ENCODE results near the gene RPRD2. TPM values are rescaled to one million over a fixed set of nuclear protein-coding genes. Genes with fewer than 3 reads are reported as not detected.
A peak's percentile ranks its signal among the peaks of the same experiment; 100 is the strongest.

The RPRD2 gene
- total and polyA plus RNA-seq, 4 donors: 5.4 to 9.7 (median 8.0) TPM

DNA sequence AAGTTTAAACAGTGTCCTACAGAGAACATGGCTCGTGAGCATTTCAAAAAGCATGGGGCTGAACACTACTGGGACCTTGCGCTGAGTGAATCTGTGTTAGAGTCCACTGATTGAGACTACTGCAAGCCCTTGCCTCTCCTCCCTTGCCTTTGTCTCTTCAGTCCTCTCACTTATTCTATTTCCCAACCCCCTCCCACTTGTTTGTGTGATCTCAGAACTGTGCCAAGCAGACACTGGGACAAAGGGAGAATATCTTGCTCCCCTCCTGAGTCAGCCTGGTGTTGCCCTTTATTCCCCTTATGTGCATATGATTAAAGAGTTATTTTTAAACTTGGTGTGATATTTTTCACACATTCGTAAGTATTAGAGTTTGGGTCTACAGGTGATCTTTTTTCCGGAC is 11.1 kb upstream of the RPRD2 start:
- Histone ChIP-seq H3K36me3 (ENCODE audit: control insufficient read depth in 4 of 4, insufficient read depth in 3 of 4, low read depth in 1 of 4, low read length in 3 of 4) (peaks cover 11 to 48% (median 27%) of the 10 kb centered on the region in 4 donors), H3K9ac (ENCODE audit: low read depth in 1 of 2, low read length in 2 of 2) (no peak overlapping the region), H3K27me3 (ENCODE audit: control insufficient read depth in 4 of 4, insufficient read depth in 4 of 4, low read length in 3 of 4) (no peaks in the 10 kb centered on the region), H3K4me3 (ENCODE audit: low read depth in 1 of 3, low read length in 3 of 3) (no peak overlapping the region), H3K27ac (ENCODE audit: low read depth in 1 of 2, low read length in 2 of 2) (no peak overlapping the region), H3K9me3 (ENCODE audit: control insufficient read depth in 4 of 4, low read length in 3 of 4) (no peaks in the 10 kb centered on the region), H3K4me1 (ENCODE audit: control insufficient read depth in 4 of 4, insufficient read depth in 4 of 4, low read length in 3 of 4) (no peaks in the 10 kb centered on the region)
- TF ChIP-seq, protein P1, sequence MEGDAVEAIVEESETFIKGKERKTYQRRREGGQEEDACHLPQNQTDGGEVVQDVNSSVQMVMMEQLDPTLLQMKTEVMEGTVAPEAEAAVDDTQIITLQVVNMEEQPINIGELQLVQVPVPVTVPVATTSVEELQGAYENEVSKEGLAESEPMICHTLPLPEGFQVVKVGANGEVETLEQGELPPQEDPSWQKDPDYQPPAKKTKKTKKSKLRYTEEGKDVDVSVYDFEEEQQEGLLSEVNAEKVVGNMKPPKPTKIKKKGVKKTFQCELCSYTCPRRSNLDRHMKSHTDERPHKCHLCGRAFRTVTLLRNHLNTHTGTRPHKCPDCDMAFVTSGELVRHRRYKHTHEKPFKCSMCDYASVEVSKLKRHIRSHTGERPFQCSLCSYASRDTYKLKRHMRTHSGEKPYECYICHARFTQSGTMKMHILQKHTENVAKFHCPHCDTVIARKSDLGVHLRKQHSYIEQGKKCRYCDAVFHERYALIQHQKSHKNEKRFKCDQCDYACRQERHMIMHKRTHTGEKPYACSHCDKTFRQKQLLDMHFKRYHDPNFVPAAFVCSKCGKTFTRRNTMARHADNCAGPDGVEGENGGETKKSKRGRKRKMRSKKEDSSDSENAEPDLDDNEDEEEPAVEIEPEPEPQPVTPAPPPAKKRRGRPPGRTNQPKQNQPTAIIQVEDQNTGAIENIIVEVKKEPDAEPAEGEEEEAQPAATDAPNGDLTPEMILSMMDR (IDR thresholded peaks at IDR 0.05; ENCODE audit: low read depth, low read length, missing input control): no peak
- TF ChIP-seq YY1 (IDR thresholded peaks at IDR 0.05) (no peak), GABPA (IDR thresholded peaks at IDR 0.05 in 1 of 2, conservative IDR thresholded peaks at IDR 0.05 in 1 of 2) (no peak), NR2F2 (IDR thresholded peaks at IDR 0.05) (no peak), FOXA1 (IDR thresholded peaks at IDR 0.05) (no peak), FOXA2 (IDR thresholded peaks at IDR 0.05) (no peak), HNF4G (IDR thresholded peaks at IDR 0.05) (no peak), HNF4A (conservative IDR thresholded peaks at IDR 0.05) (no peak), JUND (IDR thresholded peaks at IDR 0.05) (no peak), TAF1 (conservative IDR thresholded peaks at IDR 0.05) (no peak), EGR1 (IDR thresholded peaks at IDR 0.05; ENCODE audit: low read depth in 2 of 2) (no peak), RXRA (IDR thresholded peaks at IDR 0.05) (no peak)
- TF ChIP-seq, protein P2, sequence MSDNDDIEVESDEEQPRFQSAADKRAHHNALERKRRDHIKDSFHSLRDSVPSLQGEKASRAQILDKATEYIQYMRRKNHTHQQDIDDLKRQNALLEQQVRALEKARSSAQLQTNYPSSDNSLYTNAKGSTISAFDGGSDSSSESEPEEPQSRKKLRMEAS (IDR thresholded peaks at IDR 0.05): no peak
- TF ChIP-seq, protein P3, sequence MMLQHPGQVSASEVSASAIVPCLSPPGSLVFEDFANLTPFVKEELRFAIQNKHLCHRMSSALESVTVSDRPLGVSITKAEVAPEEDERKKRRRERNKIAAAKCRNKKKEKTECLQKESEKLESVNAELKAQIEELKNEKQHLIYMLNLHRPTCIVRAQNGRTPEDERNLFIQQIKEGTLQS (IDR thresholded peaks at IDR 0.05): no peak
- TF ChIP-seq, protein P4, sequence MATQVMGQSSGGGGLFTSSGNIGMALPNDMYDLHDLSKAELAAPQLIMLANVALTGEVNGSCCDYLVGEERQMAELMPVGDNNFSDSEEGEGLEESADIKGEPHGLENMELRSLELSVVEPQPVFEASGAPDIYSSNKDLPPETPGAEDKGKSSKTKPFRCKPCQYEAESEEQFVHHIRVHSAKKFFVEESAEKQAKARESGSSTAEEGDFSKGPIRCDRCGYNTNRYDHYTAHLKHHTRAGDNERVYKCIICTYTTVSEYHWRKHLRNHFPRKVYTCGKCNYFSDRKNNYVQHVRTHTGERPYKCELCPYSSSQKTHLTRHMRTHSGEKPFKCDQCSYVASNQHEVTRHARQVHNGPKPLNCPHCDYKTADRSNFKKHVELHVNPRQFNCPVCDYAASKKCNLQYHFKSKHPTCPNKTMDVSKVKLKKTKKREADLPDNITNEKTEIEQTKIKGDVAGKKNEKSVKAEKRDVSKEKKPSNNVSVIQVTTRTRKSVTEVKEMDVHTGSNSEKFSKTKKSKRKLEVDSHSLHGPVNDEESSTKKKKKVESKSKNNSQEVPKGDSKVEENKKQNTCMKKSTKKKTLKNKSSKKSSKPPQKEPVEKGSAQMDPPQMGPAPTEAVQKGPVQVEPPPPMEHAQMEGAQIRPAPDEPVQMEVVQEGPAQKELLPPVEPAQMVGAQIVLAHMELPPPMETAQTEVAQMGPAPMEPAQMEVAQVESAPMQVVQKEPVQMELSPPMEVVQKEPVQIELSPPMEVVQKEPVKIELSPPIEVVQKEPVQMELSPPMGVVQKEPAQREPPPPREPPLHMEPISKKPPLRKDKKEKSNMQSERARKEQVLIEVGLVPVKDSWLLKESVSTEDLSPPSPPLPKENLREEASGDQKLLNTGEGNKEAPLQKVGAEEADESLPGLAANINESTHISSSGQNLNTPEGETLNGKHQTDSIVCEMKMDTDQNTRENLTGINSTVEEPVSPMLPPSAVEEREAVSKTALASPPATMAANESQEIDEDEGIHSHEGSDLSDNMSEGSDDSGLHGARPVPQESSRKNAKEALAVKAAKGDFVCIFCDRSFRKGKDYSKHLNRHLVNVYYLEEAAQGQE (IDR thresholded peaks at IDR 0.05): no peak
- no peak for DNase-seq (ENCODE audit: low spot score)
- 99% methylated on average over 4 of the region's 4 CpGs for WGBS

DNA sequence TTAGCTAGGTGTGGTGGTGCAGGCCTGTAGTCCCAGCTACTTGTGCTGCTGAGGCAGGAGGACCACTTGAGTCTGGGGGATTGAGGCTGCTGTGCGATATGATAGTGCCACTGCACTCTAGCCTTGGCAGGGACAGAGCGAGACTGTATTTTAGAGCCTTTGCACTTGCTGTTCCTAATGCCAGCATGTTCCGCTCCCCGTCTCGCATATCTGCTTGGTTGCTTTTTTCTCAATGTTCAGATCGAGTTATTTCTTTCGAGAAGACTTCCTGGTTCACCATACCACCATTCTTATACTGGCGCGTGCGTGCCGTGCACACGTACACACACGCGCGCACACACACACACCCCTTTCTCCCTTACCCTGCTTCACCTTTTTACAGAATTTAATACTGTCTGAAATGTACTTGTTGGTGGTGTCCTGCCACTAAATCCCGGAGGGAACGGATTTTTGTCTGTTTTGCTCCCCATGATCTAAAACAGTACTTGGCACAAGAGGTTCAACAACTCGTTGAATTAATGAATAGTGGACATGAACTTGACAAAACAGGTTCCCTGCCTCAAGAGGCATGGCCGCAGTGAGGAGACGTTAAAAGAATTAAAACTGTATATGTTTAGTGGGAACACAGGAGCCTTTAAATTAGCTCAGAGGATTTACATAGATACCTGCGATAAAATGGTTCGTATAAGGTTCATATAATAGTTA is 1.1 kb upstream of the RPRD2 start:
- TF ChIP-seq, protein P2 (IDR thresholded peaks at IDR 0.05): no peak
- TF ChIP-seq NR2F2 (IDR thresholded peaks at IDR 0.05): no peak
- no peak for TF ChIP-seq FOXA1 (IDR thresholded peaks at IDR 0.05)
- no peak for TF ChIP-seq RAD21 (IDR thresholded peaks at IDR 0.05)
- TF ChIP-seq, protein P5, sequence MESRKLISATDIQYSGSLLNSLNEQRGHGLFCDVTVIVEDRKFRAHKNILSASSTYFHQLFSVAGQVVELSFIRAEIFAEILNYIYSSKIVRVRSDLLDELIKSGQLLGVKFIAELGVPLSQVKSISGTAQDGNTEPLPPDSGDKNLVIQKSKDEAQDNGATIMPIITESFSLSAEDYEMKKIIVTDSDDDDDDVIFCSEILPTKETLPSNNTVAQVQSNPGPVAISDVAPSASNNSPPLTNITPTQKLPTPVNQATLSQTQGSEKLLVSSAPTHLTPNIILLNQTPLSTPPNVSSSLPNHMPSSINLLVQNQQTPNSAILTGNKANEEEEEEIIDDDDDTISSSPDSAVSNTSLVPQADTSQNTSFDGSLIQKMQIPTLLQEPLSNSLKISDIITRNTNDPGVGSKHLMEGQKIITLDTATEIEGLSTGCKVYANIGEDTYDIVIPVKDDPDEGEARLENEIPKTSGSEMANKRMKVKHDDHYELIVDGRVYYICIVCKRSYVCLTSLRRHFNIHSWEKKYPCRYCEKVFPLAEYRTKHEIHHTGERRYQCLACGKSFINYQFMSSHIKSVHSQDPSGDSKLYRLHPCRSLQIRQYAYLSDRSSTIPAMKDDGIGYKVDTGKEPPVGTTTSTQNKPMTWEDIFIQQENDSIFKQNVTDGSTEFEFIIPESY (IDR thresholded peaks at IDR 0.05): no peak
- TF ChIP-seq SP1 (IDR thresholded peaks at IDR 0.05): no peak
- TF ChIP-seq, protein P4 (IDR thresholded peaks at IDR 0.05): no peak
- TF ChIP-seq TAF1 (conservative IDR thresholded peaks at IDR 0.05): no peak
- TF ChIP-seq HNF4A (conservative IDR thresholded peaks at IDR 0.05): no peak

More for the DNA sequence above, 1.1 kb upstream of the RPRD2 start:
- H3K27me3 ChIP-seq (ENCODE audit: control insufficient read depth in 4 of 4, insufficient read depth in 4 of 4, low read length in 3 of 4): no peaks in the 10 kb centered on the region
- peak; percentile 37 for DNase-seq (ENCODE audit: low spot score)
- H3K27ac ChIP-seq (ENCODE audit: low read depth in 1 of 2, low read length in 2 of 2): peak overlapping the region; percentile 97 to 98
- H3K36me3 ChIP-seq (ENCODE audit: control insufficient read depth in 4 of 4, insufficient read depth in 3 of 4, low read depth in 1 of 4, low read length in 3 of 4): no peaks in the 10 kb centered on the region
- H3K4me3 ChIP-seq (ENCODE audit: low read depth in 1 of 3, low read length in 3 of 3): peak overlapping the region; percentile 74 to 97 (median 81)
- WGBS: 72% methylated on average over 22 of the region's 22 CpGs
- H3K9ac ChIP-seq (ENCODE audit: low read depth in 1 of 2, low read length in 2 of 2): peak overlapping the region in 1 of 2 donors; percentile 75
- H3K4me1 ChIP-seq (ENCODE audit: control insufficient read depth in 4 of 4, insufficient read depth in 4 of 4, low read length in 3 of 4): peaks cover 0 to 10% (median 6%) of the 10 kb centered on the region in 4 donors
- no peaks in the 10 kb centered on the region for H3K9me3 ChIP-seq (ENCODE audit: control insufficient read depth in 4 of 4, low read length in 3 of 4)

Measured in liver (tissue), 9 donors.